ENCODE measurements around the gene STYXL1.

Gene STYXL1

DNA sequence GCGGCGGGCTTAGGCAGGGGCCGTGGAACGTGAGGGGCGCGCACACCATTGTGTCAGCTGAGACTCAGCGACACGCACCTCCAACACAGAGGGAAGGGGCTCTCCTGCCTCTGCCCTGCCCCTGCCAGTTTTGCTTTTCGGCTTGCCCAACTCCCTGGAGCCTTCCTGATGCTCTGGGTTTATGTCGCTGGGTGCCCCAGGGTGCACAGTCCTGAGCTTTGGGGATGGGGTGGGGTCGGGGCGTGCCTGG is 66.7 kb downstream of the STYXL1 start:
- DNase-seq (ENCODE audit: low read depth), result no peak
- H3K4me3 ChIP-seq (ENCODE audit: low read length), result no peak overlapping the region
- TF ChIP-seq, protein P1, sequence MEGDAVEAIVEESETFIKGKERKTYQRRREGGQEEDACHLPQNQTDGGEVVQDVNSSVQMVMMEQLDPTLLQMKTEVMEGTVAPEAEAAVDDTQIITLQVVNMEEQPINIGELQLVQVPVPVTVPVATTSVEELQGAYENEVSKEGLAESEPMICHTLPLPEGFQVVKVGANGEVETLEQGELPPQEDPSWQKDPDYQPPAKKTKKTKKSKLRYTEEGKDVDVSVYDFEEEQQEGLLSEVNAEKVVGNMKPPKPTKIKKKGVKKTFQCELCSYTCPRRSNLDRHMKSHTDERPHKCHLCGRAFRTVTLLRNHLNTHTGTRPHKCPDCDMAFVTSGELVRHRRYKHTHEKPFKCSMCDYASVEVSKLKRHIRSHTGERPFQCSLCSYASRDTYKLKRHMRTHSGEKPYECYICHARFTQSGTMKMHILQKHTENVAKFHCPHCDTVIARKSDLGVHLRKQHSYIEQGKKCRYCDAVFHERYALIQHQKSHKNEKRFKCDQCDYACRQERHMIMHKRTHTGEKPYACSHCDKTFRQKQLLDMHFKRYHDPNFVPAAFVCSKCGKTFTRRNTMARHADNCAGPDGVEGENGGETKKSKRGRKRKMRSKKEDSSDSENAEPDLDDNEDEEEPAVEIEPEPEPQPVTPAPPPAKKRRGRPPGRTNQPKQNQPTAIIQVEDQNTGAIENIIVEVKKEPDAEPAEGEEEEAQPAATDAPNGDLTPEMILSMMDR (conservative IDR thresholded peaks at IDR 0.05; ENCODE audit: low read length), result no peak

DNA sequence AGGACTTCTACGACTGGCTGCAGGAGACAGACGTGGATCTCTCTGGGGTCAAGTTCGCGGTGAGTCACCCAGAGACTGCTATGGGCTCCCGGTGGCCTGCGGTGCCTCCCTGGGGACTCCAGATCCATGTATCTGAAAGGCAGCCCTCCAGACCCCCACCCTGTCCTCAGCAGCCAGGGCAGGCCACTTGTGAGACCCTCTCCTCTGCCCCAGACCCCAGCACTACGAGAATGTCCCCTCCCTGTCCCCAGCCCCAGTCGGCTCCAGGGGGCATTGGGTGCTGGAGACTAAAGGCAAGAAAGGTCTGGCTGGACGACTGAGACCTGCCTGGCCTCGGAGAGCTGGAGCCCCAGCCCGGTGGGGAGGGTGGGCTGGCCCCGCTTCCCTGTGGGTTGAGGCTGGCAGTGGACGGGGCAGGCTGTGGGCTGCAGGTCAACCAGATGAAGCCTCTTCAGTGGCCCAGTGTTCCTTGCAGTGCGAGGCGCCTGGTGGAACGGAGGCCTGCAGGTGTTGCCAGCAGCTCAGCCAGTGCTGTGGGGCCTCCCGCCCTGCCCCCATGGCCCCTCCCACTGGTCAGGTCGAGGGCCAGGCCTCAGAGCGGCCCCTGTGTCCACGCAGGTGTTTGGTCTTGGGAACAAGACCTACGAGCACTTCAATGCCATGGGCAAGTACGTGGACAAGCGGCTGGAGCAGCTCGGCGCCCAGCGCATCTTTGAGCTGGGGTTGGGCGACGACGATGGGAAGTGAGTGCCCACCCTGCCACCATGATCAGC is 67.2 kb downstream of the STYXL1 start:
- TF ChIP-seq, protein P1 (conservative IDR thresholded peaks at IDR 0.05; ENCODE audit: low read length), result no peak

DNA sequence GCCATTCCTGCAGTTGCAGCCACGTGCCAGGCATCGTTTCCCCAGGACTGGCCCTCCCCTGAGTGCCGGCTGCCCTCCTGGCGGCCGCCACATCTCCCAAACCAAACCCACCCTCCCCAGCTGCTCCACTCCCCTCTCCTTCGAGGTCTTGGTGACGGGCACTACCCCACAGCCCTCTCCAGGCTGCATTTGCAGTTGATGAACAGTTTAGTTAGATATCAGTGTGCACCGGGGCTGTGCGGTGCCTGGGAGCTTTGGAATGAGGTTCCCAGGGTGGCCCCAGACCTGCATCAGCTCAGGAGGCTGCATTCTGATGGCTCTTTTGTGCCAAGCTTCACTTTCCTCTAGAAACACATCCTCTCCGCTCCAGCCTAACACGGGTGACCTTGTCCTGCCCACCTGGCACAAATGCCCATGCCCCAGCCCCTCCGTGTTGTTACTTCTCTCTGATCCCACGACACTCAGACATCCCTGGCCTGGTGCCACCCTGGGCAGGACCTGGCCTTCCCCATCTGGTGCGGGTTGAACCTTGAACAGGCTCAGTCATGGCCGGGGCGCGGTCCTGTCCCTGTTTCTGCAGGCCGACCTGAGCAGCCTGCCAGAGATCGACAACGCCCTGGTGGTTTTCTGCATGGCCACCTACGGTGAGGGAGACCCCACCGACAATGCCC is 67.9 kb downstream of the STYXL1 start:
- no peak overlapping the region for H3K4me3 ChIP-seq (ENCODE audit: low read length)
- TF ChIP-seq, protein P1 (conservative IDR thresholded peaks at IDR 0.05; ENCODE audit: low read length), result no peak
- DNase-seq (ENCODE audit: low read depth), result no peak

More for the DNA sequence above, 67.2 kb downstream of the STYXL1 start:
- no peak for DNase-seq (ENCODE audit: low read depth)
- no peak overlapping the region for H3K4me3 ChIP-seq (ENCODE audit: low read length)

DNA sequence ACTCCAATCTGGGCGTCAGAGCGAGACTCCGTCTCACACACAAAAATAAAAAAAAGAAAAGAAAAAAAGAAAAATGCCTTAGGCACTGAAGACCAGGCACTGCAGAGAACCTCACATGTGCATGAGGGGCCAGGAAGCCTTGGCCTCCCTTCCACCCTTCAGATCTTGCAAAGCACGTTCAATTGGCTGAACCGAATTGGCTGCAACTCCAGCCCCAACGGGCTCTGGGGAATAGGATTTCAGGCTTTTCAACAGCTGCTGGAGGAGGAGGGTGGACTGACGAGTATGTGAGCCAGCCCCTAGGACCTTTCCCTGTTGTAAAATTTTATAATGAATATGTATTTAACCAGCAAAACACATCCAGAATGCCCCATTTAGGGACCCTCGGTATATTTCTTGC is 70.1 kb downstream of the STYXL1 start:
- peak; percentile 64 for DNase-seq (ENCODE audit: low read depth)
- TF ChIP-seq, protein P1 (conservative IDR thresholded peaks at IDR 0.05; ENCODE audit: low read length), result no peak
- H3K4me3 ChIP-seq (ENCODE audit: low read length), result no peak overlapping the region

DNA sequence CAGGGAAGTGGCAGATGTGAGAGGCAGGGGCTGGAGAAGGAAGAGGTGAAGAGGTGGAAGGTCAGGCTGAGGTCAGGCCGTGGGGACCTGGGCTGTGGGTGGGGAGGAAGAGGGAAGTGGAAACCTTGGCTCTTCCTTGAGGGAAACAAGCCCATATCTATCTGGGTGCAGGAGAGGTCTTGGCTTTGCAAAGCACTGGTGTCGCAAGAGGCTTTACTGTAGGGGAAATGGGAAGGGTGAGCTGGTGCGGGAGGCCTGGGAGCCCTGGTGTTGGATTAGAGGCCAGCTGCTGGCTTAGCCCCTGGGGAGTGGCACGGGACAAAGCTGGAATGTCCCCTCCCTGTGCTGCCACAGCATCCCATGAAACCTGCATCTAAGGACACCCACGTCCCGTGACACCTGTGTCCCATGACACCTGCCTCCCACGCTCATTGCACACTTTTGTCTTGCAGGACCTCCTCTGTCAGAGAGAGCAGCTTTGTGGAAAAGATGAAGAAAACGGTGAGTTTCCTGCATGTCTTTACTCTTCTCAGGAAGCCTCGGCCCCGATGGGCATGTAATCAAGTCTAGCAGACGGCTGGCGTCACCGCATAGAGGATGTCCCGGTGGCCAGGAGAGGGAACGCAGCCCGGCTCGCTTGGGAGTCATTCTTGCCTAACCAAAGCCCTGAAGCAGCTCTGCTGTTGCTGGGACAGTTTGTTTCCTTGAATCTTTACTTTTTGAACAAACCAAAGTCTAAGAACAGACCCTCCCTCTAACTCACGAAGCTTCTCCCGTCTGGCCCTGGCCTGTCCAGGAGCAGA is 75.6 kb downstream of the STYXL1 start:
- TF ChIP-seq, protein P1 (conservative IDR thresholded peaks at IDR 0.05; ENCODE audit: low read length), result peak; percentile 16; the same call in 1 of the 2 replicates
- peak; percentile 39 for DNase-seq (ENCODE audit: low read depth)
- no peak overlapping the region for H3K4me3 ChIP-seq (ENCODE audit: low read length)

DNA sequence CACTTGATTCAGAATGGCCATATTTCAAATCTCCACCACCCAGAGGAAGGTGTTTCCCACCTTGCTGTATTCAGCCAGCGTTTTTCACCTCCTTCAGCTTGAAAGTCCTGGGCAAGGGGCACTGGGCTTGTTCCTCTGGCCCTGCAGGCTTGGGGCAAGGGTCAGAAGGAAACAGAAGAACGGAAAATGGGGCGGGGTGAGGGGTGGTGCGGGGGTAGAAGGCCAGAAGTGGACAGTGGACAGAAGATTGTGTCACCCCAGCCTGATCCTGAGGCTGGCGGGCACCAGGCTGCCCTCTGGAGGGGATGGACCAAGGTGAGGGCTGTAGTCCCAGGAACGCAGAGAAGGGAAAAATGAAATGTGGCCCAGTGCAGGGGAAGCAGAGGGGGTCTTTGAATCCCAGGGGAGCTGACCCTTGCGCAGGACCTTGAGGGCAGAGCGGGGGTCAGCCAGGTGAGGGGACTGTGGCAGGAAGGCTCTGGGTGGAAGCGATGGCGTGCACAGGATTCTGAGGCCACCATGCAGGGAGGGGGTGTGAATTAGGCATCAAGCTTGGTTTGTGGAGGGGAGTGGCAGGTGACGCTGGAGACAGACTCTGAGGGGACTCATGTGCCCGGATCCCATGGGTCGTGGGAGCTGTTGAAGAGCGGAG is 76.4 kb downstream of the STYXL1 start:
- DNase-seq (ENCODE audit: low read depth), result no peak
- H3K4me3 ChIP-seq (ENCODE audit: low read length), result no peak overlapping the region

More for the DNA sequence above, 76.4 kb downstream of the STYXL1 start:
- TF ChIP-seq, protein P1 (conservative IDR thresholded peaks at IDR 0.05; ENCODE audit: low read length), result no peak

Data from AG10803 (cell line).